Smooth muscle cell (in vitro differentiated cells): ENCODE data around the gene PTN. TPM values are rescaled to one million over a fixed set of nuclear protein-coding genes. Genes with fewer than 3 reads are reported as not detected.
A peak's percentile ranks its signal among the peaks of the same experiment; 100 is the strongest.
"Not testable (repeated sequence)": the region's sequence is repeated elsewhere in the genome, so short reads cannot be mapped to it uniquely, and the experiment has no call there.

Source experiments
- DNase-seq: peaks from one replicate; lab custom pipeline; 2025; ENCODE audit not compliant: unreplicated experiment; lab: John Stamatoyannopoulos, UW
- H2AFZ ChIP-seq: fragments of 200-600 bp; sonication (generic); 2 replicates; pipeline ENCODE4 v1.6.0; 2016; ENCODE audit warnings: antibody characterized with exemption, low read depth, mild to moderate bottlenecking
- H3F3A ChIP-seq: fragments of 200-600 bp; sonication (generic); 2 replicates; pipeline ENCODE4 v1.6.0; 2017; ENCODE audit warnings: antibody characterized with exemption, low read depth
- H3K27ac ChIP-seq: fragments of 200-600 bp; sonication (generic); 2 replicates; pipeline ENCODE4 v1.5.1; 2016; ENCODE audit warnings: low read depth, mild to moderate bottlenecking
- H3K27me3 ChIP-seq: fragments of 200-600 bp; sonication (generic); 2 replicates; pipeline ENCODE4 v1.6.1; 2016; ENCODE audit warnings: low read depth, mild to moderate bottlenecking
- H3K36me3 ChIP-seq: fragments of 200-600 bp; sonication (generic); 2 replicates; pipeline ENCODE4 v1.5.1; 2016; ENCODE audit warnings: low read depth
- H3K4me1 ChIP-seq: fragments of 200-600 bp; sonication (generic); 2 replicates; pipeline ENCODE4 v1.5.1; 2016; ENCODE audit warnings: low read depth
- H3K4me2 ChIP-seq: fragments of 200-600 bp; sonication (generic); 2 replicates; pipeline ENCODE4 v1.6.0; 2016; ENCODE audit warnings: mild to moderate bottlenecking
- H3K4me3 ChIP-seq: fragments of 200-600 bp; sonication (generic); 2 replicates; pipeline ENCODE4 v1.5.1; 2016; ENCODE audit warnings: mild to moderate bottlenecking
- H3K79me2 ChIP-seq: fragments of 200-600 bp; sonication (generic); 2 replicates; pipeline ENCODE4 v1.6.0; 2016; ENCODE audit warnings: low read depth, mild to moderate bottlenecking
- H3K9ac ChIP-seq: fragments of 200-600 bp; sonication (generic); 2 replicates; pipeline ENCODE4 v1.6.0; 2016; ENCODE audit warnings: low read depth
- H3K9me3 ChIP-seq: fragments of 200-600 bp; sonication (generic); replicated peaks from 2 replicates; pipeline ENCODE4 v1.5.1; 2016; ENCODE audit warnings: low read depth
- H4K20me1 ChIP-seq: fragments of 200-600 bp; sonication (generic); 2 replicates; pipeline ENCODE4 v1.6.0; 2016; ENCODE audit warnings: low read depth
- CTCF ChIP-seq: fragments of 200-600 bp; sonication (generic); IDR thresholded peaks from 2 replicates; pipeline ENCODE4 v1.5.1; 2017; ENCODE audit warnings: borderline replicate concordance, mild to moderate bottlenecking, antibody characterized with exemption; ENCODE audit not compliant: insufficient read depth, poor library complexity, severe bottlenecking
- WGBS: methylation state at CpG from one replicate; pipeline ENCODE4 v1.1.7; 2016; ENCODE audit warnings: low lambda C conversion rate; 5-methylcytosine and 5-hydroxymethylcytosine counted together
- polyA plus RNA-seq: library from polyadenylated mRNA; unstranded; fragments of >200 nt; fragmentation: Nextera tagmentation; extraction: Ambion mirVana; gene quantifications from 2 replicates; pipeline ENCODE4 v1.2.1, GENCODE V29; 2016
- small RNA-seq: library from RNA; depleted of rRNA; stranded (forward); fragments of <200 nt; gene quantifications from one replicate; pipeline ENCODE3, GENCODE V24; 2014
- total RNA-seq: library from RNA; depleted of rRNA; stranded (reverse); fragments of >200 nt; gene quantifications from 2 replicates; pipeline ENCODE4 v1.2.3, GENCODE V29; 2014

PTN gene
- total and polyA plus RNA-seq, 2 experiments from 2014 or later = 8.9 to 15.1 TPM

DNA sequence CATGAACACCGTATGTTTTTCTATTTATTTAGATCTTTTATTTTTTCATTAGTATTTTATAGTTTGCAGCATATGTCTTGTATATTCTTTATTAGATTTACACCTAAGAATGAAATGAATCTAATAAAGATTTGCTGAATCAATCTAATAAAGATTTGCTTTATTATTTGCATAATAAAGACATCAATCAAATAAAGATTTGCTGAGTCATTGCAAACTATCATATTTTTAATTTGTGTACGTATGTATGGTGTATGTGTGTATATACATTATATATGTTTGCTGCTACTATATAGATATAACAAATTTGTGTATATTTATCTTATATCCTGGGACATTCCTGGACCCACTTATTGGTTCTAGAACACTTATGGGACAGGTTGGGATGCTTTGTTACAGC is 147.5 kb downstream of the PTN start:
- Histone ChIP-seq H3K4me2 (no peak overlapping the region), H3K4me1 (no peaks in the 10 kb centered on the region), H4K20me1 (no peaks in the 10 kb centered on the region), H3K27ac (no peak overlapping the region), H2AFZ (no peak overlapping the region), H3F3A (no peaks in the 10 kb centered on the region), H3K9me3 (no peaks in the 10 kb centered on the region), H3K4me3 (no peak overlapping the region), H3K9ac (no peak overlapping the region), H3K27me3 (no peaks in the 10 kb centered on the region), H3K36me3 (no peaks in the 10 kb centered on the region), H3K79me2 (no peaks in the 10 kb centered on the region)
- 95% methylated on average over 2 of the region's 2 CpGs for WGBS
- no peak for DNase-seq
- no peak for TF ChIP-seq CTCF

GRCh38 chr7:137181619-137182018 is 161.9 kb downstream of the PTN start:
- 55% methylated on average over 23 of the region's 25 CpGs for WGBS
- H3F3A ChIP-seq, H3K9ac ChIP-seq, H3K27ac ChIP-seq, H3K4me2 ChIP-seq, H3K27me3 ChIP-seq, H3K4me1 ChIP-seq, H3K79me2 ChIP-seq, H2AFZ ChIP-seq, H3K36me3 ChIP-seq, H4K20me1 ChIP-seq, DNase-seq, H3K9me3 ChIP-seq: not testable (repeated sequence)
- peak overlapping the region; percentile 28 for H3K4me3 ChIP-seq

Small RNA genes lying within 50 kb of the gene (small RNA-seq; reads per million reads assigned to genes)
- gene RF00136 = 0.29 reads per million, percentile 5 among the genes with 10 or more reads in this experiment
